ENCODE data around the gene OGFOD3.

OGFOD3 gene

DNA sequence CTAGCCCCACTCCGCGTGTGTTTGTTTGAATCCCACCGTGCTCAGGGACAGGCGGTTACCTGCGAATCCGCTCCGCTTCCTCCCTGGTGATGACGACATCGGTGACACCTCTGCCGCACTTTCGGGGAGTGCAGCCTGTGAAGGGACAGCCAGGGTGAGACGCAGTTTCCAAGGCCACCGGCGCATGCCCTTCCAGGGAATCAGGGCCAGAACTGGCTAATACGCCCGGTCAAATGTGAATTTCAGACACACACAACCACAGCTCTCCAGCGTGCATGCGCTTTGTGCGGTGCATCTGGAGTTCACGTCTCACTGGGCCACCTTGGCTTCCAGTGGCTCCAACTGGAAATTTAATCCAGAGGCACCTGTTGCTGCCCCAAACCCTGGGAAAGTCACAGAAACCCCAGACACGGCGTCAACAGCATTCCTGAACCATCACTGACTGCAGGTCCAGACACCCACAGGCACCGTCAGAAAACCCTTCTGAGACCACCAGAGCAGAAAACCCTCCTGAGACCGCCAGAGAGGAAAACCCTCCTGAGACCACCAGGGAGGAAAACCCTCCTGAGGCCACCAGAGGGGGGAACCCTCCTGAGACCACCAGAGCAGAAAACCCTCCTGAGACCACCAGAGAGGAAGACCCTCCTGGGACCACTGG lies 6.9 kb downstream of the OGFOD3 start:
- H3K27me3 ChIP-seq (replicated peaks), result no peaks in the 10 kb centered on the region
- in situ Hi-C loops (cut with HindIII; ENCODE audit: low pct_ligation_motif_present, low sequenced_read_pairs), result loop anchor here (10.0 kb wide), 1 partner anchor 67 kb away; no protein-coding TSS in a partner anchor
- no peaks in the 10 kb centered on the region for H3K36me3 ChIP-seq (replicated peaks)
- DNase-seq, result no peak
- H3K27ac ChIP-seq, result no peak overlapping the region
- no peak overlapping the region for H3K4me3 ChIP-seq (ENCODE audit: low read depth, low read length)
- TF ChIP-seq, protein P1, sequence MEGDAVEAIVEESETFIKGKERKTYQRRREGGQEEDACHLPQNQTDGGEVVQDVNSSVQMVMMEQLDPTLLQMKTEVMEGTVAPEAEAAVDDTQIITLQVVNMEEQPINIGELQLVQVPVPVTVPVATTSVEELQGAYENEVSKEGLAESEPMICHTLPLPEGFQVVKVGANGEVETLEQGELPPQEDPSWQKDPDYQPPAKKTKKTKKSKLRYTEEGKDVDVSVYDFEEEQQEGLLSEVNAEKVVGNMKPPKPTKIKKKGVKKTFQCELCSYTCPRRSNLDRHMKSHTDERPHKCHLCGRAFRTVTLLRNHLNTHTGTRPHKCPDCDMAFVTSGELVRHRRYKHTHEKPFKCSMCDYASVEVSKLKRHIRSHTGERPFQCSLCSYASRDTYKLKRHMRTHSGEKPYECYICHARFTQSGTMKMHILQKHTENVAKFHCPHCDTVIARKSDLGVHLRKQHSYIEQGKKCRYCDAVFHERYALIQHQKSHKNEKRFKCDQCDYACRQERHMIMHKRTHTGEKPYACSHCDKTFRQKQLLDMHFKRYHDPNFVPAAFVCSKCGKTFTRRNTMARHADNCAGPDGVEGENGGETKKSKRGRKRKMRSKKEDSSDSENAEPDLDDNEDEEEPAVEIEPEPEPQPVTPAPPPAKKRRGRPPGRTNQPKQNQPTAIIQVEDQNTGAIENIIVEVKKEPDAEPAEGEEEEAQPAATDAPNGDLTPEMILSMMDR (IDR thresholded peaks at IDR 0.05; ENCODE audit: low read depth, low read length, missing control alignments), result no peak

GRCh38 chr17:82410014-82410716 lies 8.2 kb downstream of the OGFOD3 start:
- H3K27ac ChIP-seq, result no peak overlapping the region
- in situ Hi-C loops (cut with HindIII; ENCODE audit: low pct_ligation_motif_present, low sequenced_read_pairs), result loop anchor here (10.0 kb wide), 1 partner anchor 65 kb away; no protein-coding TSS in a partner anchor
- no peak overlapping the region for H3K4me3 ChIP-seq (ENCODE audit: low read depth, low read length)
- no peaks in the 10 kb centered on the region for H3K27me3 ChIP-seq (replicated peaks)
- no peaks in the 10 kb centered on the region for H3K36me3 ChIP-seq (replicated peaks)
- DNase-seq, result no peak
- TF ChIP-seq, protein P1 (IDR thresholded peaks at IDR 0.05; ENCODE audit: low read depth, low read length, missing control alignments), result no peak

GRCh38 chr17:82408938-82409318 lies 9.5 kb downstream of the OGFOD3 start:
- TF ChIP-seq, protein P1 (IDR thresholded peaks at IDR 0.05; ENCODE audit: low read depth, low read length, missing control alignments), result no peak
- no peaks in the 10 kb centered on the region for H3K27me3 ChIP-seq (replicated peaks)
- in situ Hi-C loops (cut with HindIII; ENCODE audit: low pct_ligation_motif_present, low sequenced_read_pairs), result loop anchor here (5.0 kb wide), 1 partner anchor 47 kb away; no protein-coding TSS in a partner anchor
- H3K36me3 ChIP-seq (replicated peaks), result no peaks in the 10 kb centered on the region
- H3K27ac ChIP-seq, result no peak overlapping the region
- no peak for DNase-seq
- H3K4me3 ChIP-seq (ENCODE audit: low read depth, low read length), result no peak overlapping the region

DNA sequence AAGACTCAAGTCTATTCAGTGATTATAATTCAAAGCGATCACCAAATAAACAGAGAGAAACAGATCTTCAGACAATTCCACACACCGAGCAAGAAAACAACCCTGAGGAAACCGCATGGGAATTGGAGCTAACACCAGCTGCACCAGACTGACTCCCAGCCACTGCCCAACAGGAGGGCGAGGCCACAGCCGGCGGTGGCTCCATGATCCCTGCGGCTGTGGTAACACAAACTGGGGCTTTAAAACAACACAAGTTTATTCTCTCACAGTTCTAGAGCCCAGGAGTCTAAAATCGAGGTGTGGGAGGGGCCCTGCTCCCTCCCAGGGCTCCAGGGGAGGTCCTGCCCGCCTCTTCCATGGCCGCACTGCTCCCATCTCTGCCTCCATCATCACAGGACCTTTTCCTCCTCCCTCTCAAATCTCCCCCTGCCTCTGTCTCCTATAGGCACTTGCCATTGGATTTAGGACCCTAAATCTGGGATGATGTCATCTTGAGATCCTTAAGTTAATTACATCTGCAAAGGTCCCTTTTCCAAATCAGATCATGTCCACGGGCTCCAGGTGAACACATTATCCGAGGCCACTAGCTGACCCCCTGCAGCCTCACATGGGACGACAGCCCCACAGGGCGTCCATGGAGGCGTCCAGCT lies 10.0 kb downstream of the OGFOD3 start:
- DNase-seq, result no peak
- no peaks in the 10 kb centered on the region for H3K36me3 ChIP-seq (replicated peaks)
- in situ Hi-C loops (cut with HindIII; ENCODE audit: low pct_ligation_motif_present, low sequenced_read_pairs), result loop anchor here (5.0 kb wide), 1 partner anchor 46 kb away; no protein-coding TSS in a partner anchor
- H3K27me3 ChIP-seq (replicated peaks), result no peaks in the 10 kb centered on the region
- no peak overlapping the region for H3K4me3 ChIP-seq (ENCODE audit: low read depth, low read length)
- TF ChIP-seq, protein P1 (IDR thresholded peaks at IDR 0.05; ENCODE audit: low read depth, low read length, missing control alignments), result no peak
- no peak overlapping the region for H3K27ac ChIP-seq

DNA sequence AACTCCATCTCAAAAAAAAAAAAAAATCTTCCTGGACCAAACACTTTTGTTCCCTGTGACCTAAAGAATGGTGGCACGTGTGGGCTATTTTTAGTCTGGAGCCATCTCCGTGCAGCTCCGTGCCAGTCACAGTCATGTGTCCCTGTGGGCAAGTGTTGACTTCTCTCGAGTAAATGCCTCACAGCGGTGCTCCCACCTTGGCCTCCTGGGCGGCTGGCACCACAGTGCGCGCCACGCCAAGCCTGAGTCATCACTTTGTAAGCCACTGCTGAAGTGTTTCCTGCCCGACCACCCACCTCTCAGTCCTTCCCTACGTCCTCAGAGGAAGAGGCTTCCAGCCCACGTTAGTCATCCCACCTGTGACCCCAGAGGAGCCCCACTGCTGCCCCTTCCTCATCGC lies 11.1 kb downstream of the OGFOD3 start:
- Histone ChIP-seq H3K27me3 (replicated peaks) (no peaks in the 10 kb centered on the region), H3K4me3 (ENCODE audit: low read depth, low read length) (no peak overlapping the region), H3K27ac (no peak overlapping the region), H3K36me3 (replicated peaks) (no peaks in the 10 kb centered on the region)
- in situ Hi-C loops (cut with HindIII; ENCODE audit: low pct_ligation_motif_present, low sequenced_read_pairs), result loop anchor here (5.0 kb wide), 1 partner anchor 45 kb away; no protein-coding TSS in a partner anchor
- DNase-seq, result peak; percentile 14
- TF ChIP-seq, protein P1 (IDR thresholded peaks at IDR 0.05; ENCODE audit: low read depth, low read length, missing control alignments), result no peak
